IPS-NIHi7 (cell line): ENCODE results near the gene PPP2R5B.

Source experiments
- DNase-seq: peaks from one replicate; pipeline ENCODE4 v3.0.0; 2012; ENCODE audit warnings: mixed read lengths; ENCODE audit errors: extremely low spot score

PPP2R5B gene

DNA sequence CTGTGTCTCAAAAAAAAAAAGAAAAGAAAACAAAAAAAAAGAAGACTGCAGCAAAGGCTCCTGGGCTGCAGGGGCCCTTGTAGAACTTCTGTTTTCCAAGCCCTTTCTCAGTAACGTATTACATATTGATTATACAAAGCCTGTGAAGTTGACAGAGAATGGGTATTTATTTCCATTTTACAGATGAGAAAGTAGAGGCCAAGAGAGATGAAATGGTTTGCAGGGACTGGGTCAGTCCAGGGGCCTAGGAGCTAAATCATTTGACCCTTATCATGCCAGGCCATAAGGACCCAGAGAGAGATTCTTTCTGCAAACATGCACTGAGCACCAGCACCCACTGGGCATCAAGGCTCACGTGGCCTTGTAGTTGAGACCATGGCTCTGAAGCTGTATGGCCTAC, 4.5 kb downstream of the PPP2R5B start:
- DNase-seq, result no peak

DNA sequence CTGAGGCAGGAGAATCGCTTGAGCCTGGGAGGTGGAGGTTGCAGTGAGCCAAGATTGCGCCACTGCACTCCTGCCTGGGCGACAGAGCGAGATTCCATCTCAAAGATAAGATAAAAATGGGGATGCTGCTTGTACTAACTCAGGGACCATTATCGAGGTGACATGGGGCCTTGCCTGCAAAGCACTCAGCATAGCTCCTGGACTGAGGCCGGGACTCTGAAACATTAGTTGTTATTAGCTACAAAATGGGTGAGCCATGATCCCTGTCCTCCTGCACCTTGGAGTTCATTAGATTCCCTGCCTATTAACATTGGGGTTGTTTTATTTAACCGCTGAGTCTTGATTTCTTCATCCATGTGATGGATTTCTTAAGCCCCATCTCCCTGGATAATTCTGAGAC, 5.1 kb downstream of the PPP2R5B start:
- no peak for DNase-seq

DNA sequence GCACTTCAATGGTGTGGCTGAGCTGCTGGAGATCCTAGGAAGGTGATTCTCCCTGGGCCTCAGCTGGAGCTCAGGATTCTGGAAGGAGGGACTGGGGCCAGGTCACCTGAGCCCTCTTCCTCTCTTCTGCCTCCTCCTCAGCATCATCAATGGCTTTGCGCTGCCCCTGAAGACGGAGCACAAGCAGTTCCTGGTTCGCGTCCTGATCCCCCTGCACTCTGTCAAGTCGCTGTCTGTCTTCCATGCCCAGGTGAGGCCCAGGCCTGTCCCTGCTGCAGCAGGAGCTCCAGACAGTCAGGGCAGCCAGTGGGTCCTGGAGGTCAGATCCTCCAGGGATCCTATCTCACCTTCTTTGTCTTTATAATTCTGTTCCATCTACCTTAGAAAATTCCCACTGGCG, 5.9 kb downstream of the PPP2R5B start:
- no peak for DNase-seq

DNA sequence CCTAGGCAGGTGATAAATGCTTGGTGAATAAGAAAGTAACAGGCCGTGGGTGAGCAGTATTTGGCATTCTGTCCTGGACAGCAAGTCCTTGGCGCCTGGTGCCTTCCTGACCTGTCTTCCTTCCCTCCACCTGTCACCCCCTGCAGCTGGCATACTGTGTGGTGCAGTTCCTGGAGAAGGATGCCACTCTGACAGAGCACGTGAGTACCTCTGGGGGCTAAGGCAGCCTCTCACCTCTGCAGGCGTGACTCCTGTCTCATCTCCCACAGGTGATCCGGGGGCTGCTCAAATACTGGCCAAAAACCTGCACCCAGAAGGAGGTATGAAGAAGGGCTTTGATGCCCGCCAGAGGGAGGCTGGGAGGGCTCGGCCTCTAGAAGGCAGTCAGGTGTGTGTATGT, 6.8 kb downstream of the PPP2R5B start:
- no peak for DNase-seq

DNA sequence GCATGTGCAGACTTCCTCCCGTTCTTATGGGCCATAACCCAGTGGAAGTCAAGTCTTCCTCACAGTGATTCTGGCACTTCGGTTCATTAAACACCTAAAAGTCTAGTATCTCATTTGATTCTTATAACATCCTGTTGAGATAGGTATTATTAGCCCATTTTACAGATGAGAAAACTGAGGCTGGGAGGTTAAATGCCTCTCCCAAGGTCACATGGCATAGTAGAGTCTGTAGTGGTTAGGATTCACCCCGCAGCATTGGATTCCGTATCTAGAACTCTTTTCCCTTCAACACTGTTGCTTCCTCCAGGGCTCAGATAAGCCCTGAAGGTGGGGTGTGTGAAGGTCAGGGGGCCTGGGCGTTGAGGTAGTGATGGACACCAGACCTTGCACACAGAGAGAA, 7.8 kb downstream of the PPP2R5B start:
- DNase-seq, result no peak

DNA sequence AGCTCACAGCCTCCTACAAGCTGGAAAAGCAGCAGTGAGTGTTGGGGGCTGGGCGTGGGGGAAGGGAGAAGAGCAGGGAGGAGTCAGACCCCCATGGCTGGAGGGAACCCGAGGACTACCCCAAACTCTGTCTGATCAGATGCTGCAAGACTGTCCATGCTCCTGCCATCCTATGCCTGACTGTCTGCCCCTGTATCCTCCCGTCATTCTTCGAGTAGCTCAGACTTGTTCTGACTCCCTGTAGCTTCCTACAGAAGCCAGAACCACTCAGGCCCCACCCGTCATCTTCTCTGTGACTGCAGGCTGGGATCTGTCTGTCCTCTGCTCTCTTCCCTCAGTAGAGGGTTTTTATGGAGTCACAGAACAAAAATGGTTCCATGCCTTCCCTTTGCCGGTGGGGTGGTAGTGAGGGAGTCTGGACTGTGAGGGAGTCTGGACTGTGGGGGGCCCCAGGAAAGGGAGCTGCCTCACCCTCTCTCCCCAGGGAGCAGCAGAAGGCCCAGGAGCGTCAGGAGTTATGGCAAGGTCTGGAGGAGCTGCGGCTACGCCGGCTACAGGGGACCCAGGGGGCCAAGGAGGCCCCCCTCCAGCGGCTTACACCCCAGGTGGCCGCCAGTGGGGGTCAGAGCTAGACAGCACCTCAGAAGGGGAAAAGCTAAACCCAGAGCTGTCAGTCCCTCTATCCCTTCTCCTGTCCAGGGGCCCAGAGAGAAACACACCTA, 8.9 kb downstream of the PPP2R5B start:
- no peak for DNase-seq

DNA sequence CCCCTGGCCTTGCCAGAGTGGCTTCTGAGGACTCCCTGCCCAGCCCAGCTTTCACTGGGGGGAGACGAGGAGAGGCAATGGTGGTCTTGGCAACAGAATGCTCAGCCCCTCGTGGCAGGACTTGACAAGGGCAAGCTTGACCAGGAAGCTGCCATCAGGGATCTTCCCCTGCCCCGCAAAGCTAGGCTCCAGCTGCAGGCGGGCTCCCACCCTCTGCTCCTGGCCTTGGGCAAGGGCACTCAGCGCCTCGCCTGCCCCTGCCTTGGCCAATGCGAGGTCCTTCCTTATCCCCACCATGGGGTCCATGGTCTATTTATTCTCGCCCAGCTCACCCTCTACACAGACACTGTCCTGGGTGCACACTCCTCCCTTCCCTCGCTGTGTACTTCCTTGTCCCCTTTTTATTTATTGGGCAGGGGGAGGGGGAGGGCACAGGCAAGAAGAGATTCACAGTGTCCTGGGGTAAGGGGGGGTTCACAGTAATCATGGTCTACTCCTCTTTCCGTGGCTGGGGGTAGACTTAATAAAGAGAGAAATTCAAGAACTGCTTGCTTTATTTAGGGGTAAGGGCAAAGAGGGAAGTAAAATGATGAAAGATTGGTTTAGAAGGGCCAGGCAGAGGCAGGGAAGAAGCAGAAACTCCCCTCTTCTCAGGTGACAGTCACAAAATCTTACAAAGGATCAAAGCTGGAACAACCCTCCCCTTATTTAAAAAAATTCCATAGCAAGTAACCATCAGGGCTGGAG, 9.6 kb downstream of the PPP2R5B start:
- DNase-seq, result no peak

DNA sequence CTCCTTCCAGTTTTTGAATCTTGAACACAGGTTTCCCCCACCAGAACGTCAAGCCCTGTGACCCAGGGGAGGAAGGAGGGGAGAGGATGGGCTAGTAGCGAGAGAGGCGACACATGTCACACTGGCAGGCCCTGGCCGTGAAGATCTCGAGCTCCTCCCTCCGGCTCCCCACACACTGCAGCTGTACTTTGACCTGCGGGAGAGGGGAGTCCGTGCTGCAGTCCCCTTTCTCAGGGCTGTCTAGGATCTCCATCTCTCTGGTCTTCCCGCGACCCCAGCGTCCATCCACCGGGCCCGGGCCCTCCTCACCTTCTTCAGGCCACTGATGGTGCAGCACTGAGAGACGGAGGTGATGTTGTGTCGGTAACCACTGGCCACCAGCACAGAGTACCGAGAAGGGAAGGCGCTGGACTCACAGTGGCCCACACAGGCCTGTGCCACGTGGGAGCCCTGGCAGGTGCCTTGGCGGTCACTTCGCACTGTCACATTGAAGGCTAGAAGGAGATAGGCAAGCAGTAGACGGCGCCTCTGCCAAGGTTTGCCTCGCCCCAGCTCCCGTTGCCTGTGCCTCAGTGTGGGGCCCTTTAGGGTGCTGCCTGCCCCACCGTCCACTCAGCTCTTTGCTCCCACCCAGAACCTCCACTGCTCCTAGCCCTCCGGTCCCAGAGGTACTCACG, 10.3 kb downstream of the PPP2R5B start:
- no peak for DNase-seq

DNA sequence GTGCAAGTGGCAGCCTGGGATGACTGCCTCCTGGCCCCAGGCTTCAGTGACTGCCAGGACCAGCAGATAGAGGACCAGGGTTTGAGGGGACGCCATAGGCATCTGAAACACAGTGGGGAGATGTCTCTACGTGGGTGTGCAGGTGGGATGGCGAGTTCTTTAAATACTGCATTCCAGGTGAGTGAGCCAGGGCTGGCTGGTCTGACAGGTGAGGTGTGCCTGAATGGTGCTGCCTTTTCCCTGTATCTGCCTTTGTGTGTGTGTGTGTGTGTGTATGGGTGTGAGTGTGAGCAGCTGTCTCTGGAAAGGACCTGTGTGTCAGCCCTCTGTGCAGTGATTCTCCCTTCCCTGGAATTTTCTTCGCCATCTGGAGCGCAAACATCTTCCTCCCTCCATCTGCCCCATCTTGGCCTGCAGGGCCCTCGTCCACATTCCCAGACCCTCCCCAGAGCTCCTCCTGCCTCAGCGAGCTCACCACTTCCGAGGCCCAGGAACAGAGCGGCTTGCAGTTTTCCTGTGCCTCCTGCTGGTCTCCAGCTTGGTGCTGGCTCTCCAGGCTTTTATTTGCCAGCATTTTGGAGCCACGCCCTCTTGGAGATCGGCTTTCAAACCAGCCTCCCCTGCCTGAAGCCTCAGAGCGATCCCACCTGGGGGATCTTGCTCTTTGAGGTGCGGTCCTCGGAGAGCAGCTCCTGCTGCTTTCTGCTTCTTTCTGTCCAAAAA, 11.0 kb downstream of the PPP2R5B start, which contains the start of gene GPHA2:
Gene GPHA2 (minus strand): TSS at position 535 of the 723 bp plus-strand sequence. CDS start 433 bp downstream, at position 102.
- DNase-seq, result peak; percentile 92

DNA sequence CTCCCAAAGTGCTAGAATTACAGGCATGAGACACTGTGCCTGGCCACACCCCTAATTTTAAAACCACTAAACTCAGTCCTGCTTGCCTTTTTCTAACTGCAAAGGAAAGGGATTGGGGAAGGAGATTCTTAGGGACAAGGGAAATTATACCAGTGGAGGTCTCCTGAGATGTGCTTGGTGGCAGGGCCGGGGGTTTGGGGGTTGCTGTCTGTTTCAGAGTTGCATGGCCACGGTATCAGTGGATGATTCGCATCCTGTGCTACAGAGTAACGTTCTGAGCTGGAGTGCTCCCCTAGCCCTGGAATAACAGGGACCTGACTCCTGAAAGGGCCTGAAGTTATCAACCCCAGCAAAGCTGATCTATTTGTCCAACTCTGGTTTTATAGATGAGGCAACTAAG, 12.1 kb downstream of the PPP2R5B start:
- no peak for DNase-seq

DNA sequence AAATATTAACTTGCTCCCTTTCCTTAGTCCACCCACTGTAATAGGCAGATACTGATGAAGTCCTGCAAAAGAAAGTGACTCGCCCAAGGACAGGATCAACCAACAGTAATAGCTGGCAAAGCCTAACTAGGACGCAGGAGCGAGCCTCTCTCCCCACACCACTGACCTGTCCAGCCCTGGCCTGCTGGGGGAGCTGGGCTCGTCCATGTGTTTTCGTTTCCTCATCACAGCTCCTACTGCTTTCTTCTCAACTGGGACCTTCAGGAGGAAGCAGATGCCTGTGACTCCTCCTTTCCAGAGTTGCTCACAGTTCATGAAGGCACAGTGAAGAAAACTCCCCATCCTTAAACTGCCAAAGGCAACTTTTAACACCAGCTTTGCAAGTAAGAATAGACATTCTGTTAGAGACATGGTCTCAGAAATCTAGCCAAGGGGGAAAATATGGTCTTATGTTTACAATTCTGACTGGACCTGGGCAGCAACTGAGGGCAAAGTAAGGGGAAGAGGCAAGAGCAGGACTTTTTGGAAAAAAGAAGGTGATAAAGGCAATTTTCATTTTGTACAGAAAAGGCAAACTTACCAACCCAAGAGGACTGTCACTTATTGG, 22.8 kb downstream of the PPP2R5B start:
- no peak for DNase-seq

DNA sequence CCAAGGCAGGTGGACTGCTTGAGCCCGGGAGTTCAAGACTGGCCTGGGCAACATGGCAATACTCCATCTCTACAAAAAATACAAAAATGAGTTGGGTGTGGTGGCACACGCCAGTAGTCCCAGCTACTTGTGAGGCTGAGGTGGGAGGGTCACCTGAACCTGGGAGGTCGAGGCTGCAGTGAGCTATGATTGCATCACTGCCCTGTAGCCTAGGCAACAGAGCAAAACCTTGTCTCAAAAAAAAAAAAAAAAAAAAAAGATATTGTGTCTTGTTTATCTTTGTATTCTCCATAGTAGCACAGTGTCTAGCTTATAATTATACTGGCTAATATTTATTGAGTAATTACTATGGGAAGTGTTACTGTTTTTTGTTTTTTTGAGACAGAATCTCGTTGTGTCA, 27.0 kb downstream of the PPP2R5B start:
- DNase-seq, result no peak

DNA sequence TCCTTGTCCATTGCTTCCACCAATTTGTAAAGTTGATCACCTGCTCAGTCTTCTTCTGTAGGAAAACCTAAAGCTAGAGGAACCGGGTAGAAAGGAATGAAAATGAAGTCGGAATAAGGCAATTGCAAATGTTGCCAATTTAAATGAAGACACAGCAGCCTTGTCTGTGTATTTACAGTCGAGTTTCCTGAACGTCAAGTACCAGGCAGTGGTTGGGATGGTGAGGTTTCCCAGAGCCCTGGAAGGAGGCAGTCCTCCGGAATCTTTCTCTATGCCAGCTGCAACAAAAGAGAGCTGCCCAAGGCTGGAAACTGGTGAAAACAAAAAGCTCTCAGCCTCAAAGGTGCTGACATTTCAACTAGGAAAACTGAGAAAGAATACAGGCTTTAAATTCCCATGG, 29.7 kb downstream of the PPP2R5B start:
- no peak for DNase-seq

DNA sequence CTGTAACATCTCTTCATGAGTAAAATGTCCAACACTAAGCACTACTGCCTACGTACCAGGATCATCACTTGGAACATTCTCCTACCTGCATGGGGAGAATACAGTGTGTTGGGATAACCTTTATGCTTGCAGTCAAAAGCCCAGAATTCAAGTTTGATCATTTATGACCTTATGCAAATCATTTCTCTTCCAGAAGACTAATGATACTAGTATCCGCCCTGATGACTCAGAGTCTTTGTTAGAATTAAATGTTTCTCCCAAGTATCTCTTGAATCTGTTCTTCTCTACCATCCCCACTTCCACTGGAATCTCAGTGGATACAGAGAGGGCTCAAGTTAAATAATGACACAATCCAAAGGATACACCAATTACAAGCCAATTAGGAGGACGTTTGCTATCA, 35.0 kb downstream of the PPP2R5B start:
- no peak for DNase-seq

DNA sequence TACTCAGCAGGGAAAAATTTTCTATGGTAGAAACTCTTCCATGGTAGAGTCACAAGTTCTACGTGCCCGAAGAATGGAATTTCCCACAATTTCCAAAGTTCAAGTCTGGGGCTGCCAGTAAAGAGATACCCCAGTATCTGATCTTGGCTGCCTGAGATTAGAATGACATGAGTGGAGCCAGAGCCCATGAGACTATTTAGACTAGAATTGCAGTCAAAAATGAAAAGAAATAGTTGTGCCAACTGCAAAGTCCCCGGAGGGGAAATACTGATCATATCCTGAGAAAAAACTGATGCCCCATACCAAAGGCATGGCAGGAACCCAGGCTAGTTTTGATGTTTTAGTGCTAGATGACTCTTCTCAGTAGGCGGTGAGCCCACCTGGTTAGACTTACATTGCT, 36.2 kb downstream of the PPP2R5B start:
- DNase-seq, result no peak

DNA sequence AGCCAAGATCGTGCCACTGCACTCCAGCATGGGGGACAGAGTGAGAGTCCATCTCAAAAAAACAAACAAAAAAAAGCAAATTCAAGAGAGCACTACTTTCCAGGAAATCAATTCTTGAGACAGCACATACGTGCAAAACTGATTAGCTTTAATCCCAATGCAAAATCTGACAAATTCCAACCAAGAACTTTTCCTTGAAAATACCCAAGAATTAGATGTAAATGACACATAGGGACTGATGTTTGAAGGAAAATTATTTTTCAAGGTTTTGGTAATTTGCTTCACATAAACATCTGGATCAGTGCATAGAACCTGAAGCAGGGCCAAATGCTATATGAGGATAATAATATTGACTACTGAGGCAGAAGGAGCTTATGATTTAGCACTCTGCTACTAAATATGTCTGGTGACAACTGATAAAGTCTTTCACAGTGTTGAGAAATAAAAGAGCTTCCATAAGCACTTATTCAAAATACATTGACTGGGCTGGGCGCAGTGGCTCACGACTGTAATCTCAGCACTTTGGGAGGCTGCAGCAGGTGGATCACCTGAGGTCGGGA, 38.7 kb downstream of the PPP2R5B start:
- DNase-seq, result no peak

DNA sequence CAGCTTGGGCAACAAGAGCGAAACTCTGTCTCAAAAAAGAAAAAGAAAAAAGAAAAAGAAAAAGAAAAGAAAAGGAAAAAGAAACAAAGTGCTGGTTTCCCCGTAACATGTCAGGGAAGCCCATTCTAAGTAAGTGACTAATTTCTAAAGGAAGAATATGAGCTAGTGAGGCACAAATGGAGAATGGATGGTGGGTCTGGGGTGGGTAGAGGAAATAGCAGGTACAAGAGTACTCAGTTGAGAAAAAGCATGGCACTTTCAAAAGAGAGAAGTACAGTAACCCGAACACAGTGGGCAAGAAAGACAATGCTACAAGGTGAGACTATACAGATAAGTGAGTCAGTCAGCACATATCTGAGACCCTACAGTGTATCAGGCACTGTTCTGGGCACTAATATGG, 42.9 kb downstream of the PPP2R5B start:
- DNase-seq, result no peak

DNA sequence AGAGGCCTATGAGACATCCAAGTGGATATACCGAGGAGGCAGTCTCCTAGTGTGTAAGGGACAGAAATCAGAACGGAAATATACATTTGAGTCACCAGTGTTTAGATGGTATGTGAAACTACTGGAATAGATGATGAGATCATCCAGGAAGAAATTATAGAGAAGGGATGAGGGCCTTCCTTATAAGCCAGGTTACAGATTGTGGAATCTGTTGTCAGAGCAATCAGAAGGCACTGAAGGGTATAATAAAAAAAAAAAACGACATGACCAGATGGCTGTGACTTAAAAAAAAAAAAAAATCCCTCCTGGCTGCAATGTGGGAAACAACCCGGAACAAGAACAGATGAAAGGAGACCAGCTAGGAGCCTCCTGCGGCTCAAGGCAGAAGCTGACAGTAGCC, 44.7 kb downstream of the PPP2R5B start:
- DNase-seq, result no peak

DNA sequence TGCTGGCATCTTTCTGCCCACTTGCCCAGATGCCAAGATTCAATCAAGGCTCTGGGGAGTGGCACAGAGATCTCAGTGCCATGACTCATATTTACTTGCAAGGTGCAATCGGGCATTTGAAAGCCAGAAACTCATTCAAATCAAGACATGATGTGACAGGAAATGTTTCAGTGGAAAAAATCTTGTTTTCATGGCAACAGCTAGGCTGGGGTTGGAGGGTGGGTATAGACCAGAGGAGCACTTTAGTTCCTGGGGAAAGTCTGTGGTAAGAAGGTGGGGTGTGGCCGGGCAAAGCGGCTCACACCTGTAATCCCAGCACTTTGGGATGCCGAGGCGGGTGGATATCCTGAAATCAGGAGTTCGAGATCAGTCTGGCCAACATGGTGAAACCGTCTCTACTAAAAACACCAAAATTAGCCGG, 46.3 kb downstream of the PPP2R5B start:
- no peak for DNase-seq

DNA sequence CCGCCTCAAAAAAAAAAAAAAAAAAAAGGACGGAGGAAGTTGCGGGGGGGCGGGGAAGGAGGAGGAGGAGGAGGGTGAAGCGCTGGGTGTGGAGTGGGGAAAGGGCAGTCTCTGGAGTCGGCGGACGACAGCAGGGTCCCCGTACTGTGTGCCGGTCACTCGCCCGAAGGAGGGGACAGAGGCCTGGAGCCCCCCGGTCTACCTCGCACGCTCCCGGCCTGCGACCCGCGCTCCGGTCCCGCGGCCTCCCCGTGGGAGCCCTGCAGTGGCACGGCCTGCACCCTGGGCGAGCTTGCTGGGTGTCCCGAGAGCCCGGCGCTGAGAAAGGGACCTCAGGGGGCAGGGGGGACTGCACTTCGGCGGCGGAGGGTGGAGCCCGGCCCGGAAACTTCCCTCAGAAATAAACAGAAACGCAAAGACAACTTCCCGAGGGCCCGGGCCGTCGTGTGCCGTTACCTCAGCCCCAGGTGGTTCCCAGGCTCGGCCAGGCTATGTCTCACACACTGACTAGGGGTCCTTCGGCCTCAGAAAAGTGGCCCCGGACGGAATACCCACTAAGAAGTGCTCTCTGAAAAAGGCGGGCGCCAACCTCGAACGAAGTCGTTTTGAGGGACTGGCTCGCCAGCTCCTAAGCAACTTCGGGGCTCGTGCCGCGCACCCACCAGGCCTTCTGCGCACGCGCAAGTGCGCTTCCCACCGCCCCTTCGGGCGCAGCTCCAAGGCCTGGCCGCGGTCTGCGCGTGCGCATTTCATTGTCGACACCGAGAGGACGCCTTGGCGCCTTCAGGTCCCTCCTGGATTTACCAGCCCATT, 47.1 kb downstream of the PPP2R5B start, which contains the start of gene MAJIN:
Gene MAJIN (minus strand): TSS at position 688 of the 813 bp plus-strand sequence. CDS start 12,703 bp downstream, outside the sequence.
- DNase-seq, result peak; percentile 86
